HG02610 (cell line): ENCODE results near the gene RABL6.
A peak's percentile ranks its signal among the peaks of the same experiment; 100 is the strongest.
"Not testable (repeated sequence)": the region's sequence is repeated elsewhere in the genome, so short reads cannot be mapped to it uniquely, and the experiment has no call there.

Experiments
- ATAC-seq: cut with Tn5 transposase; IDR thresholded peaks from one replicate; pipeline ENCODE4 v1.9.1; 2021; ENCODE audit warnings: mild to moderate bottlenecking, moderate library complexity; ENCODE audit not compliant: unreplicated experiment

RABL6 gene

GRCh38 chr9:136807281-136808074 lies at the start of gene RABL6:
TSS of gene RABL6 (plus strand) at chr9:136807948. CDS start at chr9:136808197, 249 bp downstream.
- ATAC-seq: peak; percentile 69

- ATAC-seq: no peak
Observed at GRCh38 chr9:136759001-136759400, 48.7 kb upstream of the RABL6 start.

GRCh38 chr9:136759436-136760325 lies 48.1 kb upstream of the RABL6 start:
- no peak for ATAC-seq

GRCh38 chr9:136760424-136760823 lies 47.3 kb upstream of the RABL6 start:
- ATAC-seq: no peak

GRCh38 chr9:136760834-136761544 lies 46.8 kb upstream of the RABL6 start:
- ATAC-seq: not testable (repeated sequence)

GRCh38 chr9:136761545-136761981 lies 46.2 kb upstream of the RABL6 start:
- ATAC-seq: no peak

GRCh38 chr9:136762221-136762691 lies 45.5 kb upstream of the RABL6 start:
- ATAC-seq: no peak

- no peak for ATAC-seq
Observed at GRCh38 chr9:136762915-136763648, 44.7 kb upstream of the RABL6 start.

- ATAC-seq: no peak
Observed at GRCh38 chr9:136763649-136764035, 44.1 kb upstream of the RABL6 start.

- ATAC-seq: no peak
Observed at GRCh38 chr9:136764301-136764891, 43.4 kb upstream of the RABL6 start, which contains the start of gene LCN15. TSS of gene LCN15 (minus strand) at chr9:136764518. CDS start at chr9:136764488, 30 bp downstream.

GRCh38 chr9:136765041-136765440 lies 42.7 kb upstream of the RABL6 start:
- ATAC-seq: no peak

GRCh38 chr9:136765745-136766409 lies 41.9 kb upstream of the RABL6 start:
- not testable (repeated sequence) for ATAC-seq

GRCh38 chr9:136766410-136767120 lies 41.2 kb upstream of the RABL6 start:
- ATAC-seq: not testable (repeated sequence)

GRCh38 chr9:136769710-136770191 lies 38.0 kb upstream of the RABL6 start:
- ATAC-seq: no peak

GRCh38 chr9:136771907-136772415 lies 35.8 kb upstream of the RABL6 start:
- no peak for ATAC-seq

- ATAC-seq: no peak
Observed at GRCh38 chr9:136773386-136774044, 34.2 kb upstream of the RABL6 start.

- no peak for ATAC-seq
Observed at GRCh38 chr9:136774416-136775045, 33.2 kb upstream of the RABL6 start.
